ENCODE measurements around the gene SCGB1C1.

- no peak for TF ChIP-seq TAF7 (optimal IDR thresholded peaks at IDR 0.05; ENCODE audit: borderline replicate concordance, low read depth, low read length)
- TF ChIP-seq CTCF (IDR thresholded peaks at IDR 0.05; ENCODE audit: control extremely low read depth in 1 of 3, insufficient read depth in 1 of 3, low read depth in 1 of 3, low read length in 3 of 3) = no peak
- no peak for TF ChIP-seq RFX5 (IDR thresholded peaks at IDR 0.05; ENCODE audit: borderline replicate concordance, low read depth, low read length)
- no peak for TF ChIP-seq JUN (IDR thresholded peaks at IDR 0.05; ENCODE audit: low read depth, low read length)
- no peak for TF ChIP-seq EZH2 (IDR thresholded peaks at IDR 0.05; ENCODE audit: low read depth, low read length, severe bottlenecking)
- no peak for TF ChIP-seq SRF (IDR thresholded peaks at IDR 0.05; ENCODE audit: low read depth, low read length)
- TF ChIP-seq POLR2A (IDR thresholded peaks at IDR 0.05; ENCODE audit: control extremely low read depth in 1 of 2, low read depth in 2 of 2, low read length in 2 of 2) = no peak
- no peak for TF ChIP-seq NRF1 (IDR thresholded peaks at IDR 0.05; ENCODE audit: low read depth, low read length)
- no peak for TF ChIP-seq MAFK (IDR thresholded peaks at IDR 0.05; ENCODE audit: low read depth, low read length)
- TF ChIP-seq GABPA (IDR thresholded peaks at IDR 0.05; ENCODE audit: borderline replicate concordance, insufficient read depth, low read length) = no peak
- TF ChIP-seq EP300 (IDR thresholded peaks at IDR 0.05; ENCODE audit: borderline replicate concordance in 1 of 2, low read depth in 2 of 2, low read length in 2 of 2) = no peak
Measured at GRCh38 chr11:203945-204586, 11.2 kb downstream of the SCGB1C1 start.

Data from H1 (cell line).